HG02678 (cell line): ENCODE data around the gene C17orf113.
"Not testable (repeated sequence)": the region's sequence is repeated elsewhere in the genome, so short reads cannot be mapped to it uniquely, and the experiment has no call there.

Experiments
- ATAC-seq: cut with Tn5 transposase; IDR thresholded peaks from one replicate; pipeline ENCODE4 v1.9.1; 2021; ENCODE audit warnings: mild to moderate bottlenecking, moderate library complexity; ENCODE audit not compliant: unreplicated experiment

The C17orf113 gene

GRCh38 chr17:42042598-42043319 lies 7.6 kb downstream of the C17orf113 start:
- ATAC-seq: no peak

DNA sequence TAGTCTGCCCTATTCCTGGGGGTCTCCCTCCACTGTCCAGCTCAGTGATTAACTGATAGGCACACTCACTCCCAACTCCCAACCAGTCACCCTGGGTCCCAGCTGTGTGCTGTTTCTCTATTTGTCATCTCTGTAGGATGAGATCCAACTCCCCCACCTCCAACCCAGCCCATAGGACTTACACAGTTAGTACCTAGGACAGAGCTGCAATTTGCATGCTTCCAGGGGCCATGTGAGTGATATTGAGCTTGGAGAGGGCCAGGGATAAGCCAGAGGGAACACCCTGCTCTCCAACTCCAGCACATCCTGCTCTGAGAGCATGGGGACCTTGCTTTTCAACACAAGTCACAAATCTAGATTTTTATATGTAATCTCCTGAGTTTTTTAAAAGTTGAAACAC lies 8.8 kb downstream of the C17orf113 start:
- ATAC-seq: no peak

GRCh38 chr17:42040818-42041217 lies 9.6 kb downstream of the C17orf113 start:
- ATAC-seq: no peak

DNA sequence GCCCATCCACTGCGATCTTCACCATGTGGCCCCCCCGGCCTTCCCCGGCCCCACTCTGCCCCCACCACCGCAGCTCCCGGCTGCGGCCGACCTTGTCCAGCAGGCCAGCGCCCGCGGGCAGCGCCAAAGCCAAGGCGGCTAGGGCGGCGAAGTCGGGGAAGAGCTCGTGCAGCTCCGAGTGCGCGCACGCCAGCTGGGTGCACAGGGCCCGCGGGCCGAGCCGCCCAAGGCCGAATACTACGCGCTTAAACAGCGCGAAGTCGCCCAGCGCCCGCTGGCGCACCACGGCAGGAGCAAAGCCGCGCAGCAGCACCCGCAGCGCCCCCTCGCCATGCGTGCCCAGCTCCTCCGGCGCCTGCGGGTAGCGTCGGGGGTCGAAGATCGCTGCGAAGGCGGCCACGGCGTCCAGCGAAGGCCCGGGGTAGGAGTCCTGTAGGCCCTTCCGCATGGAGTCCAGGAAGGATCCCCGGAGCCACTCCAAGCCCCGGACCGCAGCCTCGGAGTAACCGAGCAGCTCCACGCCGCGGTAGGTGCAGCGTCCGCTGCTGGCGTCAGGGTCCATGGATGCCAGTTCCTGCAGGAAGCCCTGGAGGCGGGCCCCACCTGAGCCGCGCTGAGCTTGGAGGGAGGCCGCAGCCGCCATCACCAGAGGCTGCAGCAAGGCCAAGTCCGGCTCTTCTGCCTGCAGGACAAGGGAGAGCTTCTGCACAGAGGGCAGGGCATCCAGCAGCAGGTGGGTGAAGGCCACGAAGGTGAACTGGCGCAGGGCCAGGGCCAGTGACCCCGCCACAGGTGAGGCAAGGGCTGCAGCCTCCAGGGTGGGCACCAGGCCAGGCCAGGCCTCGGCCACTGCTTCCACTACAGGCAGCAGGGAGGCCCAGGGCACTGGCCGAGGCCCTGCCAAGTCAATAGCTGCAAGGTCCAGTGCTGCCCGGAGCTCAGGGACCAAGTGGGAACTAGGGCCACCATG lies 10.3 kb downstream of the C17orf113 start:
- ATAC-seq: no peak

DNA sequence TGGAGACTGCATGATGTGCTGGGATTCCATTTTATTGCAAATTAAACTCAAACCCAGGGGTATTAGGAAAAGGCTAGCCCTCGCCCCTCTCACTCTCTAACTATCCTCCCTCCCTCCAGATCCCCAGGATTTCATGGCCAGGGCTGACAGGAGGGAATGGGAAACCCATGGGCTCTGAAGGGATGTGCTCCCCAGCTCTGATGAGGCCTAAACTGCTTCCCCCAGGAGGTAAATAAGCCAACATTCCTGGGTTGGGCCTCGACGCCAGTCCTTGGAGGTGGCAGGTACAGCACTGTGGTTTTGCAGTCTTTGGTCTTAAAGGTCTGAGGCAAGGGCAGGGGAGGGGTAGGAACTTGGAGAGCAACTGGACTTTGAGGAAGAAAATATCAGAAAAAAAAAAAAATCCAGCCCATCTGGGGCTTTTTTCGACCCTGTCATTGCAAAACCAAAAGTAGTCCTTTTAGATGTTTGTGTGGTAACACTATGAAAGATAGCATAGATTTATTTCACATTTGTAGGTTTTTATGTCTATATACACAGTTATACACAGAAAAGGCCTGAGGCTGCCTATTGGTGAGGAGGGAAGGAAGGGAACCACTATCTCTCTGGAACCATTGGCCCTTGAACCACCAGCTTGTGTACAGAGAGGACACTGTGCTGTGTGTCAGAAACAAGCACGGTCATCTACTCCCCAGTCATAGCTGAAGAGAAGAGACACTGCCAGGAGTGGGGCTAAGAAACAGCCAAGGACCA lies 12.0 kb downstream of the C17orf113 start:
- no peak for ATAC-seq

GRCh38 chr17:42034059-42034458 lies 16.3 kb downstream of the C17orf113 start:
- no peak for ATAC-seq

DNA sequence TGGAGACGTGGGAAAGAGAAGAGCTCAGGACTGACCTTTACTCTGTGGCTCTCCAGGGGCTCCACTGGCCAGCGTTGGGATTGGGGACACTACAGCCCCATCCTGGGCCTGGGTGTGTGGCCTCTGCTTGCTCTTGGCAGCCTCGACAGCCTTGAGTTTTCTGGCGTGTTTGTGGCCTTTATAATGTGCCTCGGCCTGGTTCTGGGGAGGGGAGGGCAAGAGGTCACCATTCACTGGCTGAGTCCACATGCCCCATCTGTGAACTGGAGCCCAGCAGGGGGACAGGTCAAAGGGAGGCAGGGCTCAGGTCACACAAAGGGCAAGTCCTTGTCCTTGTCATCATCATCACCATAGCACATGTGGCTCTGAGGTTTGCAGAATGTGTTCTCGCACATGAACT lies 18.8 kb downstream of the C17orf113 start:
- ATAC-seq: no peak

- ATAC-seq: no peak
Measured at GRCh38 chr17:42028791-42029127, 21.6 kb downstream of the C17orf113 start.

DNA sequence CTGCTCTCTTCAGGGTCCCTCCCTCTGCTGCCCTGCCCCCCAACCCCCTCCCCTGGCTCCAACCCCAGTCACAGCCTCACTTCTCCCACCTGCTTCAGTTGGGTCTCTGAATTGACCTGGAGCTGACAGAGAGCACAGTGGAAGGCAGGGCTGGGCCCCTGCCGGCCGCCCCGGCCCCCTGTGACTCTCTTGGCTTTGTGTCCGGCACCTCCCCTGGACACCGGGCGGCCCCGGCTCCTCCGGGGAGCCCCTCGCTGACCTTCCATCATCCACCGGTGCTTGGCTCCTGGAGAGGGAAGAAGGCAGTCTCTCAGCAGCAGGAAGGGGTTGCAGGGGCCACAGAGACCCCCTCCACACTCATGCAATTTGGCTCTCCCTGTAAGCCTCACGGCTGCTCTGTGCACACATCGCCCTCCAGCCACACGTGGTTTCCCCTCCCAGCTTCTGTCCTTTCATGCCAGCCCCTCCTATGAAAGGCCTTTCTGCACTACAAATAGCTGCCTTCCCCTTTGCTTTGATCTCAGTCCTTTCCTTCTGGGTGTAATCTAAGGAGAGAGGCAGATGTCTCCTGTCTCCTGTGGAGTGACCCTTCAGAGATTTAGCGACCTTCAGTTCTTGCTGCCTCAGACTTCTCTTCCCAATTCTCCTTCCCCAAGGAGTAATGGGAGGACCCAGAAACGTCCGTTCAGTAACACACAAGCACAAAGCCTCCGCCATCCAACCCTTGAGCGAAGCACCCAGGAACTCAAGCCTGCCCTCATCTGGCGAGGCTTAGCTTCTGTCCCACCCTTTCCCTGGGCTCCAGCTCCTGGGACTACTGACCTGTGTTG lies 22.2 kb downstream of the C17orf113 start:
- no peak for ATAC-seq

DNA sequence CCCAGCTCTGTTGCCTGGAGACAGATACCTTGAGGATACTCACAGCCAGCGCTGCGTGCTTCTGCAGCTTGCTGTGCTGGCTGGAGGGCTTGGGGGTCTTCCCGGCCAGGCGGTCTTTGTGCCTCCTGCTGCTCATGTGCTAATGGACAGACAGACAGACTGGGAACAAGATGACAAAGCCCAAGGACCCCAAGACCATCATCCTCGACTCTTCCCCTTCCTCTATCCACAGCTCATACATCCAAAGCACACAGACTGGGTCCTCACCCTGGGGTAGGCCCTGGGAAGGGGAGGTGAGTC lies 22.9 kb downstream of the C17orf113 start:
- no peak for ATAC-seq

GRCh38 chr17:42026857-42027589 lies 23.4 kb downstream of the C17orf113 start:
- ATAC-seq: no peak

- ATAC-seq: no peak
Measured at GRCh38 chr17:42025936-42026335, 24.5 kb downstream of the C17orf113 start.

DNA sequence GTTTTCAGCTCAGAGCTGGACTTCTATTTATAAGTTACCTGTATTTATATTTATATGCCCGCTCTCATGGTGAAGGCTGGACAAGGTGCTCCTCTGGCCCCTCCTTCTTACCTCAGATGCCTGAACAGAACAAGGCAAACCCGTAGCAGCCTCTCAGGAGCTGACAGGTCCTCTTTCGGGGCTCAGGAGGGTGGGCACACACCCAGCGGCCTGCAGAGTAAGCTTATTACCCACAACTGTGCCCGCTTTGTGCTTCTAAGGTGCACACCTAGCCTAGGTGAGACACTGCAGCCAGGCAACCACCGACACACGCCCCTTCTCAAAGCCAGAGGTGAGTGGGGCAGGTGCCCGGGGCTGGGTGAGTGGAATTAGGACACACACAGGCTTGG lies 25.2 kb downstream of the C17orf113 start:
- no peak for ATAC-seq

- ATAC-seq: no peak
Measured at GRCh38 chr17:42023524-42024349, 26.7 kb downstream of the C17orf113 start.

DNA sequence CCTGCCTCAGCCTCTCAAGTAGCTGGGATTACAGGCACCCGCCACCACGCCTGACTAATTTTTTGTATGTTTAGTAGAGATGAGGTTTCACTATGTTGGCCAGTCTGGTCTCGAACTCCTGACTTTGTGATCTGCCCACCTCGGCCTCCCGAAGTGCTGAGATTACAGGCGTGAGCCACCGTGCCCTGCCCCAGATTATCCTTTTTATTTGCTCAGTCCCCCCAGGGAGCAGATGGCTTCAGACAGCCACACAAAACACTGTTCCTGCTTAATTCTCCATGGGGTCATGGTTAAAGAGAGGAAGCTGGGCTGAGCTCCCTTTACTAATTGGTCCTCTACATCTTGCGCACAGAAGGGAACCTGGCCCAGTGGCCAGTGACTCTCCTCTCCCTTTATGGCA lies 29.6 kb downstream of the C17orf113 start:
- not testable (repeated sequence) for ATAC-seq

DNA sequence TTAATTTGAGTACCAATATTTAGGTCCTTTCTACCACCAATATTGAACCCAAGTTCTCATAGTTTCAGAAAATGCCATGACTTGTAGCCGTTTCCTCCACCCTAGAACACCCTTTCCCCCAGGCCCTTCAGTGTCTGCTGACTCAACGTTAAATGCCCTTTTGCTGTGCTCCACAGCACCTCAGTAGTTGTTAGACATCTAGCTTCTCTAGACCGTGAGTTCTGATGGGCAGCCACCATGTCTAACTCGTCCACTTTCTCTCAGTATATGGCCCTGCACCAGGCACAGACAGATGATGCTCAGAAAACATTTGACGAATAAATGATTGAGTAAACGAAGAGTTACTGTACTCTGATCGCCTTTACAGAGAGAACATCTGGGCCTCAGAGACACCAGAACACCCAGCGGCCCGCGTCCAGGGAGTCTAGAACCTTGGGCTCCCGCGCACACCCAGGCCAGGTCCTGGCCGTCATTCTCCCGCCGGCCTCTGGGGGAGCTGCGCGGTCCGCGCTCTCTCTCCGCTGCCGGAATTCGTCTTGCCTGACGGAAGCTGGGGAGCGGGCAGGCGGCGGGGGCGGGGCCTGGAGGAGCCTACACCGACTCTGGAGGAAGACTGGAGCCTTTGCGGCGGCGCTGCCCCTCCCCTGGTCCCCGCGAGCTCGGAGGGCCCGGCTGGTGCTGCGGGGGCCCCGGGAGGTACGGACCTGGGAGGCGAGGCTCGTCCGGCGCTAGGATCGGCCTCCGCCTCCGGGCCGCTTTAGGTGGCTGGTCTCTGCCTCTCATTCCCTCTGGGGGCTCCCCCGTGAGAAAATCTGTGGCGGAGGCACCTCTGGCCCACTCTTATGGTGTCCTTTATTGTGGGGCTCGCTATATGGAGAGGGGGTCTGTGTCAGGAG lies 30.6 kb downstream of the C17orf113 start, which contains the start of gene NKIRAS2:
NKIRAS2 (plus strand) TSS at position 582 of the 896 bp plus-strand sequence. CDS start 1,488 bp downstream, outside the sequence.
- peak; percentile 57 for ATAC-seq

DNA sequence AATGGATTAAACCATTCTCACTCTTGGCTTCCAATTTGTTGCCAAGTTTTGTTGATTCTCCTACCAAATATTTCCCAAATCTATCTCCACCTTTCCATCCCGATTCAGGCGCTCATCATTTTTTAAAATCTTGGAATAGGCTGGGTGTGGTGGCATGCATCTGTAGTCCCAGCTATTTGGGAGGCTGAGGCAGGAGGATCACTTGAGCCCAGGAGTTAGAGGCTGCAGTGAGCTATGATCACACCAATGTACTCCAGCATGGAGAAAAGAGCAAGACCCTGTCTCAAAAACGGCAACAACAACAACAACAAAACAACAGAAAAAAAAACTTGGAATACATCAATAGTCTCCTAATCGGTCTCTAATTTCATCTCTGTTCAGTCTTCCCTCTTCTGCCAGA lies 31.4 kb downstream of the C17orf113 start:
- ATAC-seq: no peak

DNA sequence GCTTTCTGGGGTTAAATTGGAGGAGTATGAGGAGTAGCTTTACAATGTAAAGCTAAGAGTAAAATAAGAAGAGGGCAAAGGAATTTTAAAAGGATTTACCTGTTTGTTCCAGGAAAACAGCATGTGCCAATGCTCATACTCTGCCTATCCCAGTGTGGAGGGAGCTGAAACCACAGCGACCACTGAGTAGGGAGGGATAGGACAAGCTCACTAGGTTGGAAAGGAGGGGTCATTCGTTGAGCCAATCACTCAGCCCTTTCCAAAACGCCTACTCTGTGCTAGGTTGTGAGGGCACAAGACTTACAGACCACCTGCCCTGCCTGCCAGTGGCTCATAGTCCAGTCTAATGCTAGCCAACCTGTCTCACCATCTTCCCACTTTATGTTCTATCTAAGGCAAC lies 32.1 kb downstream of the C17orf113 start:
- ATAC-seq: no peak
